ENCODE data around the gene MRPL24. TPM values are rescaled to one million over a fixed set of nuclear protein-coding genes. Genes with fewer than 3 reads are reported as not detected.

Gene MRPL24
- total and polyA plus RNA-seq, 2 of the 13 experiments (the other 11 are each of a cell fraction or from before 2014, with no cell fraction given): 38.1 to 42.9 TPM

Other genes starting within 250 kb of the MRPL24 start
- gene MEF2D, start 240.3 kb downstream of the MRPL24 start, total RNA-seq (2016; rRNA removed; fragmentation: Illumina TruSeq; extraction: Trizol): 1.3 and 1.6 TPM in 2 replicates
- gene MEF2D, start 240.3 kb downstream of the MRPL24 start, polyA plus RNA-seq (2011; rRNA removed): 3.9 and 4.8 TPM in 2 replicates
- gene IQGAP3, start 168.5 kb downstream of the MRPL24 start, total RNA-seq (2016; rRNA removed; fragmentation: Illumina TruSeq; extraction: Trizol): 6.7 and 14.1 TPM in 2 replicates
- gene IQGAP3, start 168.5 kb downstream of the MRPL24 start, polyA plus RNA-seq (2011; rRNA removed): 12.8 and 13.5 TPM in 2 replicates
- 0.13 and 0.15 TPM in 2 replicates for gene TTC24, start 161.4 kb downstream of the MRPL24 start, total RNA-seq (2016; rRNA removed; fragmentation: Illumina TruSeq; extraction: Trizol)
- 0.18 and 0.30 TPM in 2 replicates for gene TTC24, start 161.4 kb downstream of the MRPL24 start, polyA plus RNA-seq (2011; rRNA removed)
- gene NAXE, start 149.3 kb downstream of the MRPL24 start, total RNA-seq (2016; rRNA removed; fragmentation: Illumina TruSeq; extraction: Trizol): 37.9 and 59.4 TPM in 2 replicates
- 35.0 and 39.4 TPM in 2 replicates for gene NAXE, start 149.3 kb downstream of the MRPL24 start, polyA plus RNA-seq (2011; rRNA removed)
- gene GPATCH4, start 139.6 kb downstream of the MRPL24 start, total RNA-seq (2016; rRNA removed; fragmentation: Illumina TruSeq; extraction: Trizol): 37.9 and 43.4 TPM in 2 replicates
- 19.2 and 20.0 TPM in 2 replicates for gene GPATCH4, start 139.6 kb downstream of the MRPL24 start, polyA plus RNA-seq (2011; rRNA removed)
- not detected in 2 replicates for gene HAPLN2, start 121.7 kb downstream of the MRPL24 start, total RNA-seq (2016; rRNA removed; fragmentation: Illumina TruSeq; extraction: Trizol)
- gene HAPLN2, start 121.7 kb downstream of the MRPL24 start, polyA plus RNA-seq (2011; rRNA removed): 0.09 TPM in 1 of 2 replicates, not detected in the other
- gene BCAN, start 99.0 kb downstream of the MRPL24 start, total RNA-seq (2016; rRNA removed; fragmentation: Illumina TruSeq; extraction: Trizol): not detected in 2 replicates
- not detected in 2 replicates for gene BCAN, start 99.0 kb downstream of the MRPL24 start, polyA plus RNA-seq (2011; rRNA removed)
- gene NES, start 63.7 kb downstream of the MRPL24 start, total RNA-seq (2016; rRNA removed; fragmentation: Illumina TruSeq; extraction: Trizol): 12.7 and 16.6 TPM in 2 replicates
- 1.7 and 2.5 TPM in 2 replicates for gene NES, start 63.7 kb downstream of the MRPL24 start, polyA plus RNA-seq (2011; rRNA removed)
- gene CRABP2, start 35.5 kb downstream of the MRPL24 start, total RNA-seq (2016; rRNA removed; fragmentation: Illumina TruSeq; extraction: Trizol): 0.21 and 0.60 TPM in 2 replicates
- 0.37 and 0.40 TPM in 2 replicates for gene CRABP2, start 35.5 kb downstream of the MRPL24 start, polyA plus RNA-seq (2011; rRNA removed)
- gene METTL25B, start 12.6 kb downstream of the MRPL24 start, total RNA-seq (2016; rRNA removed; fragmentation: Illumina TruSeq; extraction: Trizol): 8.1 and 11.9 TPM in 2 replicates
- gene METTL25B, start 12.6 kb downstream of the MRPL24 start, polyA plus RNA-seq (2011; rRNA removed): 24.0 and 26.3 TPM in 2 replicates
- gene ISG20L2, start 12.3 kb downstream of the MRPL24 start, total RNA-seq (2016; rRNA removed; fragmentation: Illumina TruSeq; extraction: Trizol): 17.8 and 19.8 TPM in 2 replicates
- 21.3 and 22.8 TPM in 2 replicates for gene ISG20L2, start 12.3 kb downstream of the MRPL24 start, polyA plus RNA-seq (2011; rRNA removed)
- 183 and 196 TPM in 2 replicates for gene HDGF, start 10.6 kb upstream of the MRPL24 start, total RNA-seq (2016; rRNA removed; fragmentation: Illumina TruSeq; extraction: Trizol)
- 128 and 156 TPM in 2 replicates for gene HDGF, start 10.6 kb upstream of the MRPL24 start, polyA plus RNA-seq (2011; rRNA removed)
- gene PRCC, start 26.4 kb upstream of the MRPL24 start, total RNA-seq (2016; rRNA removed; fragmentation: Illumina TruSeq; extraction: Trizol): 24.2 and 26.8 TPM in 2 replicates
- 40.5 and 46.3 TPM in 2 replicates for gene PRCC, start 26.4 kb upstream of the MRPL24 start, polyA plus RNA-seq (2011; rRNA removed)
- 0.59 and 0.73 TPM in 2 replicates for gene SH2D2A, start 75.8 kb upstream of the MRPL24 start, total RNA-seq (2016; rRNA removed; fragmentation: Illumina TruSeq; extraction: Trizol)
- gene SH2D2A, start 75.8 kb upstream of the MRPL24 start, polyA plus RNA-seq (2011; rRNA removed): 0.56 and 0.57 TPM in 2 replicates
- gene INSRR, start 118.0 kb upstream of the MRPL24 start, total RNA-seq (2016; rRNA removed; fragmentation: Illumina TruSeq; extraction: Trizol): not detected in 2 replicates
- not detected in 2 replicates for gene INSRR, start 118.0 kb upstream of the MRPL24 start, polyA plus RNA-seq (2011; rRNA removed)
- gene NTRK1, start 119.8 kb upstream of the MRPL24 start, total RNA-seq (2016; rRNA removed; fragmentation: Illumina TruSeq; extraction: Trizol): not detected in 2 replicates
- not detected in 2 replicates for gene NTRK1, start 119.8 kb upstream of the MRPL24 start, polyA plus RNA-seq (2011; rRNA removed)
- gene PEAR1, start 152.6 kb upstream of the MRPL24 start, total RNA-seq (2016; rRNA removed; fragmentation: Illumina TruSeq; extraction: Trizol): 0.06 and 0.27 TPM in 2 replicates
- gene PEAR1, start 152.6 kb upstream of the MRPL24 start, polyA plus RNA-seq (2011; rRNA removed): 0.39 and 0.41 TPM in 2 replicates
- not detected in 2 replicates for gene LRRC71, start 179.5 kb upstream of the MRPL24 start, total RNA-seq (2016; rRNA removed; fragmentation: Illumina TruSeq; extraction: Trizol)
- gene LRRC71, start 179.5 kb upstream of the MRPL24 start, polyA plus RNA-seq (2011; rRNA removed): not detected in 2 replicates

Measured in HepG2 (cell line).